ENCODE results near the gene FRMD6.

DNA sequence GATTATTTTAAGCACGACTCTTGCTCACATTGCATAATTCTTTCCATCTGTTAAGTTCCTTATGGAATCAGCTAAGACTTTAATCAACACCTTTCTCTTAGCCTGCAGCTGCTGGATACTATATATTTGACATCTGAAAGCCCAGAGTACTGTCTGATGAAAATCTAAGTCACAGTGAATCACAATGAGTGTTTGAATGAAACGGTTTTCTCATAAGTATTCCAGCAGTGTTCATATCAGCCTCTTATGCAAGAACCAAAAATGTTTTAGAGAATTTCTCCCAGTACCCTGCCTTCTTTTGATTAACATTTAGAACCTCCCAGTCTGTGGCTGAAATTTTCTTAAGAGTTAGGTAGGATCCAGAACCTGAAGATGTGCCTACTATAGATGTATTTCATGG is 55.6 kb downstream of the FRMD6 start:
- TF ChIP-seq EZH2phosphoT487 (IDR thresholded peaks at IDR 0.05; ENCODE audit: borderline replicate concordance): no peak
- TF ChIP-seq, protein P1, sequence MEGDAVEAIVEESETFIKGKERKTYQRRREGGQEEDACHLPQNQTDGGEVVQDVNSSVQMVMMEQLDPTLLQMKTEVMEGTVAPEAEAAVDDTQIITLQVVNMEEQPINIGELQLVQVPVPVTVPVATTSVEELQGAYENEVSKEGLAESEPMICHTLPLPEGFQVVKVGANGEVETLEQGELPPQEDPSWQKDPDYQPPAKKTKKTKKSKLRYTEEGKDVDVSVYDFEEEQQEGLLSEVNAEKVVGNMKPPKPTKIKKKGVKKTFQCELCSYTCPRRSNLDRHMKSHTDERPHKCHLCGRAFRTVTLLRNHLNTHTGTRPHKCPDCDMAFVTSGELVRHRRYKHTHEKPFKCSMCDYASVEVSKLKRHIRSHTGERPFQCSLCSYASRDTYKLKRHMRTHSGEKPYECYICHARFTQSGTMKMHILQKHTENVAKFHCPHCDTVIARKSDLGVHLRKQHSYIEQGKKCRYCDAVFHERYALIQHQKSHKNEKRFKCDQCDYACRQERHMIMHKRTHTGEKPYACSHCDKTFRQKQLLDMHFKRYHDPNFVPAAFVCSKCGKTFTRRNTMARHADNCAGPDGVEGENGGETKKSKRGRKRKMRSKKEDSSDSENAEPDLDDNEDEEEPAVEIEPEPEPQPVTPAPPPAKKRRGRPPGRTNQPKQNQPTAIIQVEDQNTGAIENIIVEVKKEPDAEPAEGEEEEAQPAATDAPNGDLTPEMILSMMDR (conservative IDR thresholded peaks at IDR 0.05; ENCODE audit: low read length): no peak

Measured in Loucy (cell line).